ENCODE data around the gene SYT7.
A peak's percentile ranks its signal among the peaks of the same experiment; 100 is the strongest.

The SYT7 gene

DNA sequence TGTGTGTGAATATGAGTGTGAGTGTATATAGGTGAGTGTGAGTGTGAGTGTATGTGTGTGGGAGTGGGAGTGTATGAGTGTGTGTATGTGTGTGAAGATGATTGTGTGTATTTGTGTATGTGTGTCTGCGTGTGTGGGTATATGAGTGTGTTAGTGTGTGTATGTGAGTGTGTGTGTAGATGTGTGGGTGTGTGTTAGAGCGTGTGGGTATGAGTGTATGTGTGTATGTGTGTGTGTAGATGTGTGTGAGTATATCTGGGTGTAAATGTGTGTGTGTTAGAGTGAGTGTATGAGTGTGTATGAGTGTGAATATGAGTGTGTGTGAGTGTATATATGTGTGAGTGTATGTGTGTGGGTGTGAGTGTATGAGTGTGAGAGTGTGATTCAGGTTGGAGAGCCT, 83.4 kb downstream of the SYT7 start:
- Histone ChIP-seq H3K4me3 (ENCODE audit: insufficient read length, low read depth) (no peak overlapping the region), H3K9ac (ENCODE audit: insufficient read length, low read depth) (no peak overlapping the region), H3K36me3 (ENCODE audit: insufficient read depth, insufficient read length, low read length) (no peaks in the 10 kb centered on the region), H3K9me3 (ENCODE audit: insufficient read depth, low read length) (no peaks in the 10 kb centered on the region), H3K4me1 (ENCODE audit: insufficient read depth, insufficient read length) (peaks cover 8% of the 10 kb centered on the region), H3K27me3 (ENCODE audit: insufficient read depth, insufficient read length) (no peaks in the 10 kb centered on the region)
- TF ChIP-seq YY1 (IDR thresholded peaks at IDR 0.05; ENCODE audit: insufficient read depth, insufficient read length) (no peak), ZNF274 (IDR thresholded peaks at IDR 0.05; ENCODE audit: low read depth, low read length) (no peak), SUZ12 (IDR thresholded peaks at IDR 0.05; ENCODE audit: extremely low read depth, insufficient read depth, insufficient read length) (no peak)
- DNase-seq (ENCODE audit: low read depth, low spot score): no peak

DNA sequence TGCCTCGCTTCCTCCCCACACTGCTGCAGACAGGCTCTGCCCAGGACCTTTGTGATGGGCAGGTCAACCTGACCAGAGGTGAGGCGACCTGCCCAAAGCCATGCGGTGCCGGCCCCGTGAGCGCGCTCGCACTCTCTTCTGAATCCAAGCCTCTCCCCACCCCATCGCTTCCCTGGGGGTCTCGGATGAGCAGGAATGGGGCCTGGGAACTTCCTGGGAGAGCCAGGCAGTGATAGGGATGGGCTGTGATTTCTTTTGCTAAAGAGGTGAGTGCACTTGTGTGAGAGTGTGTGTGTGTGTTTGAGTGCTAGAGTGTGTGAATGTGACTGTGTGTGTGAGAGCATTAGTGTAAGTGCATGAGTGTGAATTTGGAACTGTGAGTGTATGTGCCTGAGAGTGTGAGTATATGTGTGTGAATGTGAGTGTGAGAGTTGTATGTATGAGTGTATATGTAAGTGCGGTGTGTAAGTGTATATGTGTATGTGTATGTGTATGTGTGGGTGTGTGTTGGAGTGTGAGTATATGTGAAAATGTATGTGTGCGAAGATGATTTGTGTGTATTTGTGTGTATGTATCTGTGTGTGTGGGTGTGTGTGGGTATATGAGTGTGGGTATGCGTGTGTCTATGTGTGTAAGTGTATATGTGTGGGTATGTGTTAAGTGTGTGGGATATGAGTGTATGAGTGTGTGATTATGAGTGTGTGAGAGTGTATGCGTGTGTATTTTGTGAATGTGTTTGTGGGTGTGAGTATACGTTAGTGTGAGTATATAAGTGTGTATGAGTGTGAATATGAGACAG, 84.1 kb downstream of the SYT7 start:
- H3K4me3 ChIP-seq (ENCODE audit: insufficient read length, low read depth): no peak overlapping the region
- TF ChIP-seq SUZ12 (IDR thresholded peaks at IDR 0.05; ENCODE audit: extremely low read depth, insufficient read depth, insufficient read length) (no peak), YY1 (IDR thresholded peaks at IDR 0.05; ENCODE audit: insufficient read depth, insufficient read length) (no peak), ZNF274 (IDR thresholded peaks at IDR 0.05; ENCODE audit: low read depth, low read length) (no peak)
- H3K36me3 ChIP-seq (ENCODE audit: insufficient read depth, insufficient read length, low read length): no peaks in the 10 kb centered on the region
- H3K4me1 ChIP-seq (ENCODE audit: insufficient read depth, insufficient read length): peaks cover 10% of the 10 kb centered on the region
- H3K9me3 ChIP-seq (ENCODE audit: insufficient read depth, low read length): no peaks in the 10 kb centered on the region
- H3K27me3 ChIP-seq (ENCODE audit: insufficient read depth, insufficient read length): no peaks in the 10 kb centered on the region
- DNase-seq (ENCODE audit: low read depth, low spot score): no peak
- no peak overlapping the region for H3K9ac ChIP-seq (ENCODE audit: insufficient read length, low read depth)

DNA sequence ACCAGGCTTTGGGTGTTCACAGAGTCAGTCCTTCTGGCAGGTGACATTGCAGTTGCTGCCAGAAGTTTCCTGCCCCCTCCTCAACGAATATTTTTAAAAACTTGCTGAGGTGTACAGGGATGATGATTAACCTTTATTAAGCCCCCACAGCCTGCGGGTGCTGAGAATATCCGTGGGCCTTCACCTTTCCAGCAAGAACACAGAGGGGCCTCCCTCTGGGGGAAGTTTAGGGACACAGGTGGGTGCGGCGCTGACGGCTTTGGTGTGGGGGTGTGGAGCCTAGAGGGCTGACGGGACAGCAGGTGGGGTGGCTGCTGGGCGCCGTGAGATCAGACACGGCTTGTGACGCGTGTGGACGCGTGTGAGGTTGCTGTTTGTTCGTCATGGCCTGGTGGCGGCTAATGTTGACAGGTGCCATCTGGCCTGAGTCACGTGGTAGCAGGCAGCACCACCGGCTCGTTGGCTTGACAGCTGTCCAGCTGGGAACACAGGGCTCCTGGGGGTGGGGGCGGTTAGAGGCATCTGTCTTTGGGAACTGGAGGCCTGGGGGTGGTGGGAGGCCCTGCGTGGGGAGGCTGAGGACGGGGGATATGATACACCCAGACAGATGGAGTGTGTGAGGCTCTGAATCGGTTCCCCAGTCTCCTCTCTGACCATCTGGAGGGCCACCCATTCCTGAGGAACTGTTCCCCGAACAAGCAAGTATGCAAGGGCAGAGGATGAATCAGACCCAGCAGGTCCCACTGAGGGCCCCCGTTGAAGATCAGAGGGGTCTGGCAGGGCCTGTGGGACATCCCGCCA, 84.9 kb downstream of the SYT7 start:
- DNase-seq (ENCODE audit: low read depth, low spot score): no peak
- no peak overlapping the region for H3K4me3 ChIP-seq (ENCODE audit: insufficient read length, low read depth)
- H3K9ac ChIP-seq (ENCODE audit: insufficient read length, low read depth): no peak overlapping the region
- peaks cover 16% of the 10 kb centered on the region for H3K4me1 ChIP-seq (ENCODE audit: insufficient read depth, insufficient read length)
- no peaks in the 10 kb centered on the region for H3K9me3 ChIP-seq (ENCODE audit: insufficient read depth, low read length)
- H3K36me3 ChIP-seq (ENCODE audit: insufficient read depth, insufficient read length, low read length): no peaks in the 10 kb centered on the region
- TF ChIP-seq ZNF274 (IDR thresholded peaks at IDR 0.05; ENCODE audit: low read depth, low read length) (no peak), YY1 (IDR thresholded peaks at IDR 0.05; ENCODE audit: insufficient read depth, insufficient read length) (no peak), SUZ12 (IDR thresholded peaks at IDR 0.05; ENCODE audit: extremely low read depth, insufficient read depth, insufficient read length) (no peak)
- H3K27me3 ChIP-seq (ENCODE audit: insufficient read depth, insufficient read length): no peaks in the 10 kb centered on the region

DNA sequence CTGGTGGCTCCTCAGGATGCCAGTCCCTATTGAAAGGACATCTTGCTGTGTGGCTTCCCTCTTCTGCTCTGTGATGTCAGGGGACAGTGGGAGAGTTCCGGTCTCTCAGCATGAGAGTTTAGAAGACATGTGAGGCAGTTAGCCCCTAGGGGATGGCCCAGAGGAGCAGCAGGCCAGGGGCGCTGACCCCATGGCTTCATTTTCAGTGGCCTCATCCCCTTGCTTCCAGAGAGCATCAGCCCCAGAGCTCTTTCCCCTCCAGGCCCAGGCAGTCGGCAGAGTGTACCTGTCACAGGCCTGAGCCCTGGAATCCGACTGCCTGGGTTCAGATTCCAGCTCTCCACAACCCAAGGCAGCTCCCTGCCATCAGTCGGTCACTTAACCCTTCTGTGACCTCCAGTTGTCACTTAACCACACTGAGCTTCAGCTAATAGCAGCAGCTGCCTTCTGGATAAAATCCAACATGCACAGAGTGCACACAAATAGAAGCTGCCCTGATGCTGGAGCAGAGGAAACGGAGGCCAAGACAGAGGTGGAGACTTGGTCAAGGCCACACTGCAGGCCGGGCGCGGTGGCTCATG, 86.4 kb downstream of the SYT7 start:
- Histone ChIP-seq H3K9me3 (ENCODE audit: insufficient read depth, low read length) (no peaks in the 10 kb centered on the region), H3K27me3 (ENCODE audit: insufficient read depth, insufficient read length) (no peaks in the 10 kb centered on the region), H3K36me3 (ENCODE audit: insufficient read depth, insufficient read length, low read length) (no peaks in the 10 kb centered on the region), H3K9ac (ENCODE audit: insufficient read length, low read depth) (no peak overlapping the region), H3K4me1 (ENCODE audit: insufficient read depth, insufficient read length) (peaks cover 27% of the 10 kb centered on the region), H3K4me3 (ENCODE audit: insufficient read length, low read depth) (no peak overlapping the region)
- no peak for DNase-seq (ENCODE audit: low read depth, low spot score)
- TF ChIP-seq YY1 (IDR thresholded peaks at IDR 0.05; ENCODE audit: insufficient read depth, insufficient read length) (no peak), SUZ12 (IDR thresholded peaks at IDR 0.05; ENCODE audit: extremely low read depth, insufficient read depth, insufficient read length) (no peak), ZNF274 (IDR thresholded peaks at IDR 0.05; ENCODE audit: low read depth, low read length) (no peak)

DNA sequence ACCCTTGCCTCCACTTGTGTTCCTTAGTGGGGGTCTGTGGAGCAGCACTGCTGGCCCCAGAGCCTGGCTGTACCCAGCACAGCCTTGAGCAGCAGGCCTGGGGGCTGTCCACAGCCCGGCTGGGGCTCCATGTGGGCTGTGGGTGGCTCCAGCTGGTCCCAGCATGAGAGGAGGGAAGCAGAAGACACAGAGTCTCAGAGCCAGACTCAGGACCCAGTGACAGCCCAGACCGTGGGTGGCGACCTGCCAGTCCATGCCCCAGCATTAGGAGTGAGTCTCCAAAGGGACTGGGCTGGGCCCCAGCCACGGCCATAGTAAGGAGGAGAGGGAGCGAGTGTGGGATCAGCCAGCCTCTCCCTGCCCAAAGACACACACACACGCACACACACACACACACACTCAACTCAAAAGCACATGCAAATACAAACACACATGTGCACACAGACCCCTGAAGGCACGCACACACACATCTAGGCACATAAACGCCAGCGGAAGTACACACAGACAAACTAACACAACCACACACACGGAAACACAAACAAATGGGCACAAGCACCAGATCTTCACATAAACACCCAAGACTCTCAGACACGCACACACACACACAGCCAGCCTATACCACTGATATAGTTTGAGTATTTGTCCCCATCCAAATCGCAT, 89.0 kb downstream of the SYT7 start:
- no peak for DNase-seq (ENCODE audit: low read depth, low spot score)
- H3K9ac ChIP-seq (ENCODE audit: insufficient read length, low read depth): no peak overlapping the region

DNA sequence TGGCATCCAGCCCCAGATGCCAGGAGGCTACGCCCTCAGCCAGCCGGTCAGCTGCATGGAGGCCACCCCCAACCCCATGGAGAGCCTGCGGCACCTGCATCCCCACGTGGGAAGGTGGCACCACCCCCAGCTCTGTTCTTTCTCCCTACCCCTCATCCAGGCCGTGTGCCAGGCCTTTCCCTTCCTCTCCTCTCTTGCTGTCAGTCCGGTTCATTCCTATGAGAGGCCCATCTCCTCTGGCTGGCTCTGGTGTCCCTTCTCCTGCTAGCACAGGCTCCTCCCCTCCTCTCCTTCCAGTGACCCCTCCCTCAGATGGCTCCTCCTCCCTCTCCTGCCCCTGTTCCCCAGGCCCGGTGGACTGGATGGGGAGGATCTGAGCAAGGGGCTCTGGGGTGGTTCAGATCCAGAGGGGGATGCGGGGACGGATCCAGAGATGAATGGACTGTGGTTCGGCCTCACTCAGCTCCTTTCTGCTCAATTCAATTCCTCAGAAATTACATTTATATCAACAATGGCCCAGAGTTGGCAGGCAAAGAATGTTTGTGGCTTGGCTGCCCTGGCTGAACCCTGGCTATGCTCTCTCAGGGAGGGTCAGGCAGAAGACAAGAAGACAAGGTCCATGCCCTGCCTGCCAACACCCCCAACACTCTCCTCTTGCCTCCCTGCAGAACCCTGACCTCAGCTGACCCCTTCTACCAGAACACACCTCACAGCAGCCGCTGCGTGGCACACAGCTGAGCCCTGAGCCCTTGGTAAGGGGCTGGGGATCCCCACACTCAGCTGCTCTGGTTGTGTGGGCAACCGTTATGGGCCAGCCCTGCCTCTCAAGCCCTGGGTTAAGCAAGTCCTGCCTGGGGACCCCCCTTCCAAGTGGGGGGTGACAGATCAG, 90.8 kb downstream of the SYT7 start:
- TF ChIP-seq ZNF274 (IDR thresholded peaks at IDR 0.05; ENCODE audit: low read depth, low read length) (no peak), SUZ12 (IDR thresholded peaks at IDR 0.05; ENCODE audit: extremely low read depth, insufficient read depth, insufficient read length) (no peak), YY1 (IDR thresholded peaks at IDR 0.05; ENCODE audit: insufficient read depth, insufficient read length) (no peak)
- Histone ChIP-seq H3K9me3 (ENCODE audit: insufficient read depth, low read length) (no peaks in the 10 kb centered on the region), H3K4me3 (ENCODE audit: insufficient read length, low read depth) (no peak overlapping the region), H3K36me3 (ENCODE audit: insufficient read depth, insufficient read length, low read length) (no peaks in the 10 kb centered on the region), H3K9ac (ENCODE audit: insufficient read length, low read depth) (peak overlapping the region; percentile 67), H3K27me3 (ENCODE audit: insufficient read depth, insufficient read length) (no peaks in the 10 kb centered on the region), H3K4me1 (ENCODE audit: insufficient read depth, insufficient read length) (peaks cover 33% of the 10 kb centered on the region)
- no peak for DNase-seq (ENCODE audit: low read depth, low spot score)

More for the DNA sequence above, 89.0 kb downstream of the SYT7 start:
- no peaks in the 10 kb centered on the region for H3K27me3 ChIP-seq (ENCODE audit: insufficient read depth, insufficient read length)
- peaks cover 32% of the 10 kb centered on the region for H3K4me1 ChIP-seq (ENCODE audit: insufficient read depth, insufficient read length)
- no peaks in the 10 kb centered on the region for H3K36me3 ChIP-seq (ENCODE audit: insufficient read depth, insufficient read length, low read length)
- H3K9me3 ChIP-seq (ENCODE audit: insufficient read depth, low read length): no peaks in the 10 kb centered on the region
- no peak for TF ChIP-seq ZNF274 (IDR thresholded peaks at IDR 0.05; ENCODE audit: low read depth, low read length)
- TF ChIP-seq SUZ12 (IDR thresholded peaks at IDR 0.05; ENCODE audit: extremely low read depth, insufficient read depth, insufficient read length): no peak
- no peak for TF ChIP-seq YY1 (IDR thresholded peaks at IDR 0.05; ENCODE audit: insufficient read depth, insufficient read length)
- H3K4me3 ChIP-seq (ENCODE audit: insufficient read length, low read depth): no peak overlapping the region
